ENCODE measurements around the gene HENMT1. TPM values are rescaled to one million over a fixed set of nuclear protein-coding genes. Genes with fewer than 3 reads are reported as not detected.
"Not testable (repeated sequence)": the region's sequence is repeated elsewhere in the genome, so short reads cannot be mapped to it uniquely, and the experiment has no call there.

HENMT1 gene
- total RNA-seq: 7.0 TPM

DNA sequence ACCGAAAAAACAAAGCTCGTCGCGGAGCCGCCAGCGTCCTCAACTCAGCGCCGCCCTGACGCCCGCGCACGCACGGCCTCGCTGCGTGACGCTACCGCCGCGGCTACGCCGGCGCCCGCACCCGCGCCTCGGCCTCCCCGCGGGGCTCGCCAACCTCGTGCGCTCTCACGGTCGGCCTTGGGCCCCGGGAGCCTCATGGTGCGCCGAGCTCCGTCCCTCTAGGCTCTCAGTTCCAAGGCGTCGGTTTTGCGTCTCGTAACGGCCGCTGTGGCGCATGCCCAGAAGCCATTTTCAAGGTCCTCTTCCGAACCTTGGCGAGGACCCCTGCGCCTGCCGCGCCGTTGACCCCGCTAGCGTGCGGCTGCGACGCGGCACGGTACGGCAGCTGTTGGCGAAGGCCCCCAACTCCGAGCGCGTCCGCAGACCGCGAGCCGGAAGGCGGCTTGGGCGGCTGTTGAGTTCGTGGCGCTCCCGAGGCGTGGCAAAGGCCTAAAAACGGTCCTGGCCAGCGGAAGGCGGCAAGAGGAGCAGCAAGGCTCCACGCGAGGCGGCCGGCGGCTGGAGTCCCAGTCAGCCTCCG is at the start of gene HENMT1:
TSS of gene HENMT1 (minus strand) at position 64 of the 580 bp plus-strand sequence. CDS start 1,209 bp downstream, outside the sequence.
- peak; percentile 54 for DNase-seq (ENCODE audit: low spot score)

GRCh38 chr1:108708691-108709660 is 48.1 kb upstream of the HENMT1 start:
- DNase-seq (ENCODE audit: low spot score): no peak

DNA sequence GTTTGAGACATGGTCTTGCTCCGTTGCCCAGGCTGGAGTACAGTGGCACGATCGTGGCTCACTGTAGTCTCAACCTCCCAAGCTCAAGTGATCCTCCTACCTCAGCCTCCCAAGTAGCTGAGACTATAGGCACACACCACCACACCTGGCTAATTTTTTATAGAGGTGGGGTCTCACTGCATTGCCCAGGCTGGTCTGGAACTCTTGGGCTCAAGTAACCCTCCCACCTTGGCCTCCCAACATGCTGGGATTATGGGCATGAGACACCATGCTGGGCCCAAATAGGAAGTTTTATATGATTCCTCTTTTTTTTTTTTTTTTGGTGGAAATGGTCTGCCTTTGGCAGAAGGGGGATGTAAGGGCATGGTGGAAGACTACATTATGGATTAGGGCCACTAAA is 45.8 kb upstream of the HENMT1 start:
- no peak for DNase-seq (ENCODE audit: low spot score)

- no peak for DNase-seq (ENCODE audit: low spot score)
Measured at GRCh38 chr1:108704496-108704895, 43.6 kb upstream of the HENMT1 start.

GRCh38 chr1:108703939-108704338 is 43.0 kb upstream of the HENMT1 start:
- DNase-seq (ENCODE audit: low spot score): no peak

- not testable (repeated sequence) for DNase-seq (ENCODE audit: low spot score)
Measured at GRCh38 chr1:108702109-108702508, 41.2 kb upstream of the HENMT1 start.

DNA sequence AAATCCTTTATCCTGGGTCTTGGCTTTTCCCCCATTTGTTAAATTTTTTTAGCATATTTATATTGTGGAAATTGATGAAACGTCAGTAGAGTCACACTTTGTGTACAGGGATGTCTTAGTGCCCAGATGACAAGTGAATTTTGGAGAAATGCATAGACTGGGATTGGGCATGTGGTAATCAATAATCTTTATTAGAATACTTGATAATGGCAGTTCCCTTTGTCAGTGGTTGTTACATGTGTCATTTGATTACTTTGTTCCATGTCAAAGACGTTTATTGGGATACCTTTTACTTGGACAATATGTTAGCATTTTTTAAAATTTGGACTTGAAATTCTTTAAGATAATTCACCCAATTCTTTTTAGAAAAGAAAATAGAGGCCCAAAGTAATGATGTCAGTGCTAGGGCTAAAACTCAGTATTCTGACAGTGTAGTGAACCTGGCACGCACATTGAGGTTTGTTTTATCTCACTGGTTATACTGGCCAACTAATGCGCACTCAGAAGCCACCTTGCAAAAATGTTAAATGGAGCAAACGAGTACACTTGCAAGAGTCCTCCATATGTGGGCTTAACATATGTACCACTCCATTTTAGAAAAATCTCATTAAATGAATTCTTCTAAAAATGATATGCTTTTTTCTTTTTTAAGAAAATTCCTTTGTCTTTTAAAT is 40.4 kb upstream of the HENMT1 start:
- no peak for DNase-seq (ENCODE audit: low spot score)

- no peak for DNase-seq (ENCODE audit: low spot score)
Measured at GRCh38 chr1:108699375-108700332, 38.8 kb upstream of the HENMT1 start.

- DNase-seq (ENCODE audit: low spot score): no peak
Measured at GRCh38 chr1:108695535-108695934, 34.6 kb upstream of the HENMT1 start.

DNA sequence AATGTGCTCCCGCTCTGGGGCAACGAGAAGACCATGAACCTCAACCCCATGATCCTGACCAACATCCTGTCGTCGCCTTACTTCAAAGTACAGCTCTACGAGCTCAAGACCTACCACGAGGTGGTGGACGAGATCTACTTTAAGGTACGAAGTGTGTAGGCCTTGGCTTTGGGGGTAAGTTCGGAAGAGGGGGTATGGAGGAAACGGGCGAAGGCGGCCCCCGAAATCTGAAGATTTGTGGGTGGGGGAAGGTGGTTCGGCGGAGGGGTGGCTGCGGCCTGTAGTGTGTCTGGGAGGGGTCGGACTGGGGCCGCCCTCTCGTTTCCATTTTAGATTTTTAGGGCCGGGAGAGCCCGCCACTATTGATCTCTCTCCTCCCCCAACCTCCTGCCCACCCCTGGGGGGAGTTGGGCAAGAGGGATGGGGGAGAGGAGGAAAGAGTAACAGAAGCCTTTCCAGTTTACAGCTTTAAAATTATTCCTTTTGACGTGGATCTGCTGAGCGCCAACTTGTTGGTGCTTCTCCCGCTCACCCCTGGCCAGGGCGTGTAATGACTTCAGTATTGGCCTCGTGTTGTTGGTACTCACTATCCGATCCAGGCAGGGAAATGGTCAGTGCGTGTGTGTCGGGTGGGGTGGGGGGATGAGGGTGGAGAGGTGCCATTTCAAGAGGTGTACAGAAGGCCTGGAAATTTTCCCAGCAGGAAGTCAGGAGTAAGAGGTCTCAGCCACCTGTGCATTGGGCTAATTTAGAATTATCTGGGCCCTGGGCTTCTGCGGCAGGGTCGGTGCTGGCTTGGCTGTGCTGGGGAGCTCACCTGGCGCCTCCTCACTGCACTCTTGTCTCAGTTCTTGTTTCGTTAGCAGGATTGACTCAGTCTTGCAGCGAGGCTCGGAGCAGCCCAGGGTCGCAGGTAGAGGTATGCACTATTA is 32.1 kb upstream of the HENMT1 start:
- peak; percentile 58 for DNase-seq (ENCODE audit: low spot score)

DNA sequence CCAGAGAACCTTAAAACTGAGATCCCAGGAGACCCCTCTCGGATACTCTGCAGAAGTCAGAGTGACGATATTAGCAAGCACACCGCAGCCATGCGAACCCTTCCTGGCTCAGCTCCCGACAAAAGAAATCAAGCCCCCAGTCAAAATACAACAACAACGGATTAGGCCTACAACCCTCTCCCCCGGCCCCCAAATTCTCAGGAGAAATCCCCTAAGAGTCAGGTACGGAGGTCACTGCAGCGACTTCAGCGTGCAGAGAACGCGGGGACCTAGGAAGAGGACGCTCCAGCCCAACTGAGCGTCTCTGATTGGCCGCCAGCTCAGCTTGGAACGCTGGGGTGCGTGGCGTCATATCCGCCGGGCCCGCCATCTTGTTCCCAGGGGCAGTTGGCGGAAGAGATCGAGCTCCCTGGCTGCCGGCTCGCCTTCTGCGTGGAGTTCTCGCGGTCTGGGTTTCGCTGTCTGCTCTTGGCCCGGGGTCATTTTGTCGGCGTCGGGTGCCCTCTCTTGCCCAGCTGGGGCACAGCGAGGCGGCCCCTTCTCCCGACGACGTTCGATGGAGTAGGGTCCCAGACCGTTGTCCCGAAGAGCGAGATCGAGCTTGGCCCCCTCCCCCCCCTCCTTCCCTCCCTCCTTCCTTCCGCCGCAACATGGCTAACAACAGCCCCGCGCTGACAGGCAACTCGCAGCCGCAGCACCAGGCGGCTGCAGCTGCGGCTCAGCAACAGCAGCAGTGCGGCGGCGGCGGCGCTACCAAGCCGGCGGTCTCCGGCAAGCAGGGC is 31.2 kb upstream of the HENMT1 start, which contains the start of gene PRPF38B:
TSS of gene PRPF38B (plus strand) at position 369 of the 782 bp plus-strand sequence. CDS start at position 651, 282 bp downstream.
- DNase-seq (ENCODE audit: low spot score): peak; percentile 95

- DNase-seq (ENCODE audit: low spot score): no peak
Measured at GRCh38 chr1:108691128-108691941, 30.4 kb upstream of the HENMT1 start.

DNA sequence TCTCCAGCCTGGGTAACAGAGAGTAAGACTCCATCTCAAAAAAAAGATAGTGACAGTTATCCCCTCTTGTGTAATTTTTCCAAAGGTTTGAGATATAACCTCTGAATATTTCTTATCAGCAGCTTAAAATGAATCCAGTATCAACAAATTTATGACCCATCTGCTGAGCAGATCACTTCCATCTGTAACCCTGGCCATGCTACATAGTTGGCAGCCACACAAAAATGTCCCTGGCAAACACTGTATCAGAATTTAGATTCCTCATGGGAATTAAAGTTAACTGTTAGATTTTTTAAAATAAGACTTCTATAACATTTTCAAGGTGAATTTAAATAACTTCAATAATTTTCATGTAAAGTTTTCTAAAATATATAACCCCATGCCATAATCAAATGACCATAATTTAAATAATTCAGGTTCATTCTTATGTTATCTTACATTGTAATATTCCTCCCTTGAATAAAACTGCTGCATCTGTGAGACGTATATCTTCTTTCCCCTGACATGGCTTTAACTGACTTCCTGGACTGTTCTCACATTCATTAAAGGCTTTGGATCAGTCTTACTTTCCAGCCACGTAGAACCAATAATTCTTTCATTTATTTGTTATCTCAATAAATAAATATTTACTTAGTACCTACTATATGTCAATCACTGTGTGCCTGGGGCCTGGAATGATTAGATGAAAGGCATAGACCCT is 25.9 kb upstream of the HENMT1 start:
- DNase-seq (ENCODE audit: low spot score): no peak

- no peak for DNase-seq (ENCODE audit: low spot score)
Measured at GRCh38 chr1:108685529-108685928, 24.6 kb upstream of the HENMT1 start.

- DNase-seq (ENCODE audit: low spot score): not testable (repeated sequence)
Measured at GRCh38 chr1:108681701-108682100, 20.8 kb upstream of the HENMT1 start.

DNA sequence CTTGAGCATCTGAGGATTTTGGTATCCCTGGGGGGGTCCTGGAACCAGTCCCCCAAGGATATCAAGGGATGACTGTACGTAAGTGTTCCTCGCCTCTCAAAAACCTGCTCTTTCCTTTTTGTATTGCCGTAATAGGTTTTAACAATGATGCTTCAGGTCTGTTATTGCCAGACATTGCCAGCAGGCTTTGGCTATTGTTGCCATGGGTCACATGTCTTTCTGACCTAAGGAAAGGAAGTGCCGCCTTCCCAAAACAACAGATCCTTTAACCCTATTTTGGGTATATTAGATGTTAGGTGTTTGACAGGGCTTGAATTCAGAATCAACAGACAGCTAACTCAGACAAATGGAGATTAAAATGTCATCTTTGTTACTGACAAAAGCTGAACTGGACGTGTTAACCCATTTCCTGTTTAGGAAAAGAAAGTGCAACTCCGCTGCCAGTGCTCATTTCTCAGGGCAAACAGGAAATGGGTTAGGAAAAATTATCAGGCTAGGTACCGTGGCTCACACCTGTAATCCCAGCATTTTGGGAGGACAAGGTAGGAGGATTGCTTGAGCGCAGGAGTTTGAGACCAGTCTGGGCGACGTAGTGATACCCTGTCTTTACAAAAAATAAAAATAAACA is 18.8 kb upstream of the HENMT1 start:
- no peak for DNase-seq (ENCODE audit: low spot score)

GRCh38 chr1:108678706-108679105 is 17.8 kb upstream of the HENMT1 start:
- no peak for DNase-seq (ENCODE audit: low spot score)
